HG02885 (cell line): ENCODE measurements around the gene CTU2.

Experiments used
- ATAC-seq: cut with Tn5 transposase; IDR thresholded peaks from one replicate; pipeline ENCODE4 v1.9.1; 2021; ENCODE audit warnings: mild to moderate bottlenecking; ENCODE audit not compliant: unreplicated experiment, poor library complexity

CTU2 gene

GRCh38 chr16:88725609-88726407, 19.5 kb downstream of the CTU2 start:
- ATAC-seq, result no peak

GRCh38 chr16:88726408-88726749, 20.1 kb downstream of the CTU2 start:
- ATAC-seq, result no peak

DNA sequence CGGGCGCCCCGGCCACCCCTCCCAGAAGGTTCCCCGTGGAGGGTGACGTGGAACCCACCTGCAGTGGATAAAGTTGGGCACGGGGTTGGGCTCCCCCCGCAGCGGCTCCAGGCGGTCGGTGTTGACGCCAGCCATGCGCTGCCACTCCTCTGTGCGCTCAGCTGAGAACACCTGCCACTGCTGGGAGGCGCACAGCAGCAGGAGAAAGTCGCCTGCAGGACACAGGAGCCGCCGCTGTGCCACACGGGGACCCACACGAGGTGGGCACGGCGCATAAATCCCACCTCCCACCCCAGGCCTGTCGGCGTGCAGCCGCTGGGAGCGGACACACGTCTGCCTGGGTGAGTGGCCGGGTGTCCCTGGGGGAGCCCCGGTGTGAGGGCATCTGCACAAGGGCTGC, 20.7 kb downstream of the CTU2 start:
- ATAC-seq, result no peak

- ATAC-seq, result no peak
These were observed 21.6 kb downstream of the CTU2 start for GRCh38 chr16:88727871-88728270.

DNA sequence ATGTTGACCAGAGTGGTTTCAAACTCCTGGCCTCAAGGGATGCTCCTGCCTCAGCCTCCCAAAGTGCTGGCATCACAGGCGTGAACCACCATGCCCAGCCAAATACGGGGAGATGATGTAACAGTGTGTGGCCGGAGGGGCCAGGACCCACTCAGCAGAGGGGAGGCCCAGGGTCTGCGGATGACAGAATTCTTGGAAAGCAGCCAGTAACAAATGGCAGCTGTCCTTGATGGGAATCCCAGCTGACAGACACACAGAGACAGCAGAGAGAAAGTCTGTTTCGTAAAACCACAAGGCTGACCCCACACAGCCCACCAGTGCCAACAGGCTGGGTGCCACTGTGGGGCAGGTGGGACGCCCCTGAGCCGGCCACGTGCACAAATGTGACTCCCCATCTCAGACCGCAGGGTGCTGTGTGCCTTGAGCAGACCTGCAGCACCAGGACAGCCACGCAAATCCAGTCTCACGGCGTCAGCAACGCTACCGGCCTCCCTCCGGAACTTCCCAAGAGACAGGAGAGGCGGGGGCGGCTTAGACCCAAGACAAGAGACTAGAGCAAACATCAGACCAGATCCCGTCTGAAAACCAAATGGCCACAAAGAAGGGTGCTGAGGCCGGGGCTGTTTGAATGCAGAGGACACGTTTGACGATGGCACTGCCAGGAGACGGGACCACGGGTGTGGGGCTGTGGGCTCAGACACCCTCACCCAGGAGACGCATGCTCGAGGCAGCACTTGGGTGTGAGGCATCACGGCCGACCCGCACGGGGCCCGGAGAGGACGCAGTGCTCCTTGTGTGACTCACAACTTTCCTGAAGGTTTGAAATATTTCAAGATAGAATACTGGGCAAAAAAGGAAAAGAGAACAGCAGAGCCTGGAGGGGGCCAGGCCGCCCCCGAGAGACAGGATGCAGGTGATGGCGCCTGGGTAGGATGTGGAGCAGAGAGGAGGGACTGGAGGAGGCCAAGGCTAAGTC, 24.6 kb downstream of the CTU2 start:
- no peak for ATAC-seq

- ATAC-seq, result no peak
These were observed 25.4 kb downstream of the CTU2 start for GRCh38 chr16:88731699-88732098.

DNA sequence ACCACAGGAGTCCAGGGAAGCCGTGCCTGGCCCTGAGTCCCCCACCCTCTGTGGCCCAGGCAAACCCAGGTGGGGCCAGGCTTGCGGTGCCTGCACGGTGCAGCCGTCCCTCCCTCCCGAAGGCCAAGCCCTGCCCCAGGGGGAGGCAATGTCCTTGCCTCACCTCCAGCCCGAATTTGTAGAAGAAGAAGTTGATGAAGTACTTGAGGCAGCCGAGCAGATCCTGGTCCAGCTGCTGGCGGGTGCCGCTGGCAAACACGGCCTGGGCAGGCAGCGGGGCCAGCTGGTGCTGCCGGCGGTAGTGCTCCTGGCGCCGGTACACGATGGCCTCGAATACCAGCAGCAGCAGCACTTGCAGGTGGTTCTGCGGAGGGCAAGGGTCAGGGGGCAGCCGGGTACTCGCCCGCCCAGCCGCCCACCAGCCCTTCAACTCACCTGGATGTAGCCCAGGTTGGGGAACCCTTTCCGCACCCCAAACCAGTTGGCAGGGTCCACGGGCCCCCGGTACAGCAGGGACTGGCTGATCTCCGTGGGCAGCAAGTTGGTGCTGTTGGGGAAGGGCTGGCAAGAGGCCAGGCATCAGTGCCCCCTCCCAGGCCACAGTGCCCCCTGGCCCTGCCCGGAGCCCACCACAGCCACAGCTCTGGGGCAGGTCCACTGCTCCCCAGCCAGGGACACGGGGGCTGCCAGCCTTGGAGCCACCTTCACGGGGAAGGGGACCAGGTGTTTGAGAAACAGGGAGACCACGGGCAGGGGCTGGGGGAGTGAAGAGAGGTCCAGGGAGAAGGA, 26.1 kb downstream of the CTU2 start:
- no peak for ATAC-seq

GRCh38 chr16:88732961-88733294, 26.6 kb downstream of the CTU2 start:
- no peak for ATAC-seq

- no peak for ATAC-seq
These were observed 27.5 kb downstream of the CTU2 start for GRCh38 chr16:88733630-88734360.

DNA sequence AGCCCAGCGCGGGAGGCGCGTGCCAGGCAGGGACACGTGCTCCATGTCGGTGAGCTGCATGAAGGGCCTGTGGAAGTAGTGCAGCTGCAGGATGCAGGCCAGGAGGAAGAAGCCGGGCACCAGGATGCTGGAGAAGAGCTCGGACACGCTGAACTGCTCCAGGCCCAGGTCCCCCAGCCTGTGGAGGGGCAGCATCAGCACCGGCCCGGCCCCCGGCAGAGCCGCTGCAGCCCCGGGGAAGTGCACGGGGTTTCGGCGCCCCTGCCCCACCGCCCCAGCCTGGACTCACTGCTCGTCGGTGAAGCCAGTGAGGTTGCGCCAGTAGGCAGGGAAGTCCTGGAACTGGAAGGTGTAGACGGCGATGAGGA, 28.0 kb downstream of the CTU2 start:
- ATAC-seq, result no peak

DNA sequence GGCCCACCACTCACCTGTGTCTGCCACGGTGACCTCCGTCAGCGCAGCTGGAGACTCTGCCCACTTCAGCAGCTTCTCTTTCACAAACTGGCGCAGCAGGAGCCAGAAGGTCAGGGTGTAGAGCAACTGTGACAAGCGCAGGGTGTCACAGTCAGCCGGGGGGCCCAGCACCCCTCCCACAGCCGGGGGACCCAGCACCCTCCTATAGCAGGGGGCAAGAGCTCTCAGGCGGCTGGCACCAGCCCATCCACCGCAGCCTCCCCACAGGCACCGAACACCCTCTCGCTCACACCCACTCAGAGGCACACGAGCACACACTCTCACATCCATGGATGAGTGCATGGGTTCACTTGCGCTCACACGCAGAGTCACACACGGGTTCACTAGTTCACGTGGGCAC, 28.8 kb downstream of the CTU2 start:
- ATAC-seq, result no peak

DNA sequence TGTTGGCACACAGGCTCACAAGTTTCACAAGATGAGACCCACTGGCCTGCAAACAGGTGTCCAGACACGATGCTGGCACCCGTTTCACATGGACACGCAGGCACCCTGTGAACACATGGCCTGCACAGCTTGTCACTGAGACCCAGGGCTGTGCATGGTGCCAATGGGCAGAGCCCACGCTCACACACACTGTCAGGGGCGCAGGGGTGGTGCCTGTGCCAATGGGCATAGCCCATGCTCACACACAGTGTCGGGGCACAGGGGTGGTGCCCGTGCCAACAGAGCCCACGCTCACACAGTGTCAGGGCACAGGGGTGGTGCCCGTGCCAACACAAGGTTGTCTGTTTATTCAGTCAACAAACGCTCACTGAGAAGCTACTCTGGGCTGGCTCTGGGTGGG, 29.3 kb downstream of the CTU2 start:
- no peak for ATAC-seq

GRCh38 chr16:88736088-88736487, 29.8 kb downstream of the CTU2 start:
- no peak for ATAC-seq

- no peak for ATAC-seq
These were observed 30.2 kb downstream of the CTU2 start for GRCh38 chr16:88736496-88736895.

GRCh38 chr16:88737298-88738150, 31.2 kb downstream of the CTU2 start:
- no peak for ATAC-seq

DNA sequence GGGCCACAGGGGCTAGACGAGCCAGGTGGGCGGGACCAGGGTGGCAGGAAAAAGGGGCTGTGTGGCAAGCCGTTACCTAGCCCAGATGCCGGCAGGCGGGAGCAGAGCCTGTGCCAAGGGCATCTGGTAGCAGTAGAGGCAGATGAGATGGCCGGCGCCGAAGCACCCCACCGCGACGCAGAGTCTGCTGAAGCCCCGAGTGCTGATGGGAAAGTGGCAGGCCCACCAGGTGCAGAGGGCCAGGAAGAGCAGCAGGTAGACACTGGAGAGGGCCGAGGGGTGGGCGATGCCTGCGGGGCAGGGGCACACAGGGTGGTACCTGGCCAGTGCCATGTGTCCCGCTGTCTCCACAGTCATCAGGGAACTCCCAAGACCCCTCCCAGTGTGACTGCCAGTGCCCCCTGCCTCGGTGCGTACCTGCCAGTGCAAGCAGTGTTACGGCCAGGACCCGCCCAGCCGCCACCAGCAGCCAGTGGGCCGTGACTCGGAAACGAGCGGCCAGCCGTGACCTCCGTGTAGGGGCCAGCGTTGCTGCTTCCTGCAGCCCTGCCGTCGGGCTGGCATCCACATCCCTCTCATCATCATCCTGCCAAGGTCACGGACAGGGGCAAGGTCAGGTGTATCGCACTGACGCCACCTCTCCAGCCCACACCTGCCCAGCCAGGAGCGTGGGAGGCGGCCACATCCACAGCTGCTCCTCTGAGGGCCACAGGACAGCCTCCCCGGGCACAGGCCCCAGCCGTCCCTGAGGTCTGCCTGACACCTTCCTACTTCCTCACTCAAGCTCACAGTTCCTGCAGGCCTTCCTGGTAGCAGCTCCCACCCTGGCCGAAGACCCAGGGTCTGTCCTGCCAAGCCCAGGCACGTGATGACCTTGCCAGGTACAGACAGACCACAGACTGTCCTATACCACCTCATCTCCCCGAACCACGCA, 32.1 kb downstream of the CTU2 start:
- ATAC-seq, result no peak

GRCh38 chr16:88739139-88739976, 33.1 kb downstream of the CTU2 start:
- ATAC-seq, result no peak
